DMS153 (cell line): ENCODE data around the gene NR4A3.
A peak's percentile ranks its signal among the peaks of the same experiment; 100 is the strongest.

ENCODE experiments used
- DNase-seq: peaks from one replicate; lab custom pipeline; 2025; lab: John Stamatoyannopoulos, UW

NR4A3 gene

GRCh38 chr9:99814359-99814758 lies 7.3 kb upstream of the NR4A3 start:
- DNase-seq: no peak

- no peak for DNase-seq
These were observed 5.3 kb upstream of the NR4A3 start for GRCh38 chr9:99816392-99816791.

- DNase-seq: no peak
These were observed 3.2 kb upstream of the NR4A3 start for GRCh38 chr9:99818500-99818899.

GRCh38 chr9:99819123-99819855 lies 2.4 kb upstream of the NR4A3 start:
- peak; percentile 47 for DNase-seq

- peak; percentile 83 for DNase-seq
These were observed 1.6 kb upstream of the NR4A3 start for GRCh38 chr9:99819856-99820684.

- peak; percentile 28 for DNase-seq
These were observed 845 bp upstream of the NR4A3 start for GRCh38 chr9:99820685-99821395.

- no peak for DNase-seq
These were observed 572 bp downstream of the NR4A3 start for GRCh38 chr9:99822109-99822805.

- no peak for DNase-seq
These were observed 1.3 kb downstream of the NR4A3 start for GRCh38 chr9:99822806-99823591.

- DNase-seq: no peak
These were observed 2.1 kb downstream of the NR4A3 start for GRCh38 chr9:99823681-99824377.

GRCh38 chr9:99824378-99825171 lies 2.9 kb downstream of the NR4A3 start:
- DNase-seq: peak; percentile 9

GRCh38 chr9:99825172-99826046 lies 3.7 kb downstream of the NR4A3 start:
- DNase-seq: no peak

GRCh38 chr9:99826579-99826978 lies 4.9 kb downstream of the NR4A3 start:
- no peak for DNase-seq

- DNase-seq: no peak
These were observed 5.6 kb downstream of the NR4A3 start for GRCh38 chr9:99827244-99827643.

- DNase-seq: no peak
These were observed 6.3 kb downstream of the NR4A3 start for GRCh38 chr9:99828054-99828416.

- DNase-seq: no peak
These were observed 6.9 kb downstream of the NR4A3 start for GRCh38 chr9:99828417-99829176.

GRCh38 chr9:99831857-99832557 lies 10.3 kb downstream of the NR4A3 start:
- no peak for DNase-seq

- DNase-seq: no peak
These were observed 10.8 kb downstream of the NR4A3 start for GRCh38 chr9:99832558-99832864.

- DNase-seq: no peak
These were observed 12.1 kb downstream of the NR4A3 start for GRCh38 chr9:99833735-99834134.
